HG03066 (cell line): ENCODE results near the gene ANTXRL.
"Not testable (repeated sequence)": the region's sequence is repeated elsewhere in the genome, so short reads cannot be mapped to it uniquely, and the experiment has no call there.

Experiments used
- ATAC-seq: cut with Tn5 transposase; IDR thresholded peaks from one replicate; pipeline ENCODE4 v1.9.1; 2021; ENCODE audit warnings: low read depth; ENCODE audit not compliant: unreplicated experiment

ANTXRL gene

GRCh38 chr10:46326971-46327370 is 40.2 kb downstream of the ANTXRL start:
- ATAC-seq = no peak

- no peak for ATAC-seq
These were observed 40.9 kb downstream of the ANTXRL start for GRCh38 chr10:46327685-46328084.

- no peak for ATAC-seq
These were observed 42.3 kb downstream of the ANTXRL start for GRCh38 chr10:46328853-46329689.

GRCh38 chr10:46329690-46330016 is 42.9 kb downstream of the ANTXRL start:
- ATAC-seq = no peak

GRCh38 chr10:46330894-46331293 is 44.1 kb downstream of the ANTXRL start:
- ATAC-seq = no peak

GRCh38 chr10:46365484-46365883 is 78.7 kb downstream of the ANTXRL start:
- ATAC-seq = not testable (repeated sequence)

- not testable (repeated sequence) for ATAC-seq
These were observed 80.4 kb downstream of the ANTXRL start for GRCh38 chr10:46367209-46367608.

GRCh38 chr10:46367666-46368240 is 81.0 kb downstream of the ANTXRL start:
- ATAC-seq = not testable (repeated sequence)

DNA sequence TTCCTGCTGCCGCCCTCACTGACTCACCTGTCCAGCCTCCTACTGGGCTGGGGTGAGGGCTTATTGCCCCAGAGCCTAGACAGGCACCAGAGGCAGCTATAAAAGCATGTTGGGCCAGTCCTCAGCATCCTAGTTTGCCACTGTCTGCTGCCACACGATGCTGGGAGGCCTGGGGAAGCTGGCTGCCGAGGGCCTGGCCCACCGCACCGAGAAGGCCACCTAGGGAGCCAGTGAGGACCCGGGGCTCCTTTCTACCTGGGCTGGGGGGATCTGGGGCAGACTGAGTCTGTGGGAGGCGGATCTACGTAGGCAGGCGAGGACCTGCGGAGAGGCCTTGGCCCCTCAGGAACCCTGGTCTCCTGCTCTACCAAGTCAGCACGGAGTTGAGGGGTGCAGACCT is 82.2 kb downstream of the ANTXRL start:
- ATAC-seq = not testable (repeated sequence)

- not testable (repeated sequence) for ATAC-seq
These were observed 87.6 kb downstream of the ANTXRL start for GRCh38 chr10:46374410-46374809.

DNA sequence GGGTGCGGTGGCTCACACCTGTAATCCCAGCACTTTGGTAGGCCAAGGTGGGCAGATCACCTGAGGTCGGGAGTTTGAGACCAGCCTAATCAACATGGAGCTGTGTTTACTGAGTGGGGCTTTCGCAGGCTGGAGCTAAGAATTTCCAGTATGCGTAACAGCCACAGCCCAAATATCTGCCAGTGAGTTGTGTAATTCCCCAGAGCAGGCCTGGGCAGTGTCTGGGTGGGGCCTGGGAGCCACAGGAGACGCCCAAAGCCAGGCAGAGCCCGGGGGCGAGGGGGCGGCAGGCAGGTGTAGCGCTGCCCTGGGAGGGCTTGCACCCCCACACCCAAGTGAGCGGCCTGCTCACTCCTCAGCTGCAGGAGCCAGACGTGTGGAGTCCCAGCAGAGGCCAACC is 88.6 kb downstream of the ANTXRL start, which contains the start of gene ANXA8L1:
ANXA8L1 (plus strand) TSS at position 371 of the 400 bp plus-strand sequence. CDS start 76 bp downstream, outside the sequence.
- not testable (repeated sequence) for ATAC-seq

GRCh38 chr10:46377022-46377421 is 90.2 kb downstream of the ANTXRL start:
- ATAC-seq = not testable (repeated sequence)

DNA sequence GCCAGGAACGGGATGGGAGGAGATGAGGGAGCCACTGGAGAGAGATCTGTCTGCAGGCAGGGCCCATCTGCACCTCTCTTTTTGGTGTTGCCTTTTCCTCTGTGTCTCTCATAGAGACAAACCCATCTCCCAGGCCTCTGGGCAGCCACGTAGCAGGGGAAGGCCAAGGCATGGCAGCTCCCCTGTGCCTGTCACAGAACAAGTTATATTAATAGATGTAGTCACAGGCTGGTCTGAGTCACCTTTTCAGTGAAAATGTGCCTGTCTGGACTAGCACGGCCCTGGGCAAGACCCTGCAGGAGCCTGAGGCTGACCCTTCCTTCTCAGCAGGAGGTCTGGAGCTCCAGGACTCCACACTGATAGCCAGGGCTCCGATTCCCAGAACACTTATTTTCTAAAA is 90.9 kb downstream of the ANTXRL start:
- ATAC-seq = not testable (repeated sequence)

DNA sequence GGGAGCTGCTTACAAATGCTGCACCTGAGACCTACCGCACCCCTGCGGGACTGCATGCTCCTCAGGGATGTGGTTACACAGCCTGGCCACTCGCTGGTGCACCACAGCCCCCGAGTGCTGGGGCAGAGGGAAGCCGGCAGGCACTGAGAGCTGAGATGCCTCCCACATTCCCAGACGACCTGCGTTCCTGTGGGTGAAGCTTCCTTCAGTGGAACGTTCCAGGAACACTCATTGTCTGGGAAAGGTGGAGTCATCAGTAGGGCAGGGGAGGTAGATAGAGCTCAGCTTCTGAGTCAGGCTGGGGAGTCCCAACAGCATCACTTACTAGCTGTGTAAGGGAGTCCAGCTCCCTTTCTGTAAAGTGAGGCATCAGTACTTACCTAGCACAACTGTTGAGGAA is 91.3 kb downstream of the ANTXRL start:
- ATAC-seq = not testable (repeated sequence)

DNA sequence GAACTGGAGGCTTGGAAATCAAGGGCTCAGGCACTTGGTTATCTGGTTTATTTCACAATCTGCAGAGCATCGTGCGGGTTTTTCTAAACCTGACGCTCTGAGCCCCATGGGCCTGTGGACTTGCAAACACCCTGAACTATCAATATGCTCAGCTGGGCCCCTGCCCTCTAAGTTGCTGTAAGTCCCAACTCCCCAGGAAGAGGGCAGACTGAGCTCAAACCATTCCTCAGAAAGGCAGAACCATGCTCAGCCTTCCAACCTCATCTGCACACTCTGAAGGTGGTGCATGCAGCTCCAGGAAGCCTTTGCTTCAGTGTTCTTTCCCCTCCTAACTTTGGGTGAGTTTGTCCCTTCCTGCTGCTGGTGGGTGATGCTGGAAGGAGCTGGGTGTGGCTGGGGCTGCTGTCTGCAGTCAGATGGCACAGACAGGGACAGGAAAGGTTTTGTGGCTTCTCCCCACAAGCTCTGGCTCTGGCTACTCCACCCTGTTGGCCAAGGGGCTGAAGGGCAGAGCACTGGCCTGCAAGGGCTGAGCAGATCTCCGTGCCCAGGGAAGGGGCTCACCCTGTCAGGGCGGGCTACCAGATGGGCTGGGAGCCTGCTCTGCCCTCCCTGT is 92.5 kb downstream of the ANTXRL start:
- not testable (repeated sequence) for ATAC-seq
